ENCODE measurements around the gene PLLP.

PLLP gene

GRCh38 chr16:57307365-57307764 lies 22.9 kb upstream of the PLLP start:
- FAIRE-seq (no peak), DNase-seq (ENCODE audit: insufficient read length, low spot score) (no peak)
- TF ChIP-seq, protein P1, sequence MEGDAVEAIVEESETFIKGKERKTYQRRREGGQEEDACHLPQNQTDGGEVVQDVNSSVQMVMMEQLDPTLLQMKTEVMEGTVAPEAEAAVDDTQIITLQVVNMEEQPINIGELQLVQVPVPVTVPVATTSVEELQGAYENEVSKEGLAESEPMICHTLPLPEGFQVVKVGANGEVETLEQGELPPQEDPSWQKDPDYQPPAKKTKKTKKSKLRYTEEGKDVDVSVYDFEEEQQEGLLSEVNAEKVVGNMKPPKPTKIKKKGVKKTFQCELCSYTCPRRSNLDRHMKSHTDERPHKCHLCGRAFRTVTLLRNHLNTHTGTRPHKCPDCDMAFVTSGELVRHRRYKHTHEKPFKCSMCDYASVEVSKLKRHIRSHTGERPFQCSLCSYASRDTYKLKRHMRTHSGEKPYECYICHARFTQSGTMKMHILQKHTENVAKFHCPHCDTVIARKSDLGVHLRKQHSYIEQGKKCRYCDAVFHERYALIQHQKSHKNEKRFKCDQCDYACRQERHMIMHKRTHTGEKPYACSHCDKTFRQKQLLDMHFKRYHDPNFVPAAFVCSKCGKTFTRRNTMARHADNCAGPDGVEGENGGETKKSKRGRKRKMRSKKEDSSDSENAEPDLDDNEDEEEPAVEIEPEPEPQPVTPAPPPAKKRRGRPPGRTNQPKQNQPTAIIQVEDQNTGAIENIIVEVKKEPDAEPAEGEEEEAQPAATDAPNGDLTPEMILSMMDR (IDR thresholded peaks at IDR 0.05; ENCODE audit: insufficient read depth, missing control alignments) = no peak

GRCh38 chr16:57306676-57307341 lies 22.3 kb upstream of the PLLP start:
- no peak for DNase-seq (ENCODE audit: insufficient read length, low spot score)
- TF ChIP-seq, protein P1 (IDR thresholded peaks at IDR 0.05; ENCODE audit: insufficient read depth, missing control alignments) = no peak
- FAIRE-seq = no peak

- DNase-seq (ENCODE audit: insufficient read length, low spot score) = no peak
- TF ChIP-seq, protein P1 (IDR thresholded peaks at IDR 0.05; ENCODE audit: insufficient read depth, missing control alignments) = no peak
- FAIRE-seq = no peak
Measured at GRCh38 chr16:57305159-57305811, 20.8 kb upstream of the PLLP start.

GRCh38 chr16:57304169-57305061 lies 19.9 kb upstream of the PLLP start:
- DNase-seq (ENCODE audit: insufficient read length, low spot score) (no peak), FAIRE-seq (no peak)
- TF ChIP-seq, protein P1 (IDR thresholded peaks at IDR 0.05; ENCODE audit: insufficient read depth, missing control alignments) = no peak

- DNase-seq (ENCODE audit: insufficient read length, low spot score) (no peak), FAIRE-seq (no peak)
- TF ChIP-seq, protein P1 (IDR thresholded peaks at IDR 0.05; ENCODE audit: insufficient read depth, missing control alignments) = no peak
Measured at GRCh38 chr16:57303910-57304168, 19.4 kb upstream of the PLLP start.

DNA sequence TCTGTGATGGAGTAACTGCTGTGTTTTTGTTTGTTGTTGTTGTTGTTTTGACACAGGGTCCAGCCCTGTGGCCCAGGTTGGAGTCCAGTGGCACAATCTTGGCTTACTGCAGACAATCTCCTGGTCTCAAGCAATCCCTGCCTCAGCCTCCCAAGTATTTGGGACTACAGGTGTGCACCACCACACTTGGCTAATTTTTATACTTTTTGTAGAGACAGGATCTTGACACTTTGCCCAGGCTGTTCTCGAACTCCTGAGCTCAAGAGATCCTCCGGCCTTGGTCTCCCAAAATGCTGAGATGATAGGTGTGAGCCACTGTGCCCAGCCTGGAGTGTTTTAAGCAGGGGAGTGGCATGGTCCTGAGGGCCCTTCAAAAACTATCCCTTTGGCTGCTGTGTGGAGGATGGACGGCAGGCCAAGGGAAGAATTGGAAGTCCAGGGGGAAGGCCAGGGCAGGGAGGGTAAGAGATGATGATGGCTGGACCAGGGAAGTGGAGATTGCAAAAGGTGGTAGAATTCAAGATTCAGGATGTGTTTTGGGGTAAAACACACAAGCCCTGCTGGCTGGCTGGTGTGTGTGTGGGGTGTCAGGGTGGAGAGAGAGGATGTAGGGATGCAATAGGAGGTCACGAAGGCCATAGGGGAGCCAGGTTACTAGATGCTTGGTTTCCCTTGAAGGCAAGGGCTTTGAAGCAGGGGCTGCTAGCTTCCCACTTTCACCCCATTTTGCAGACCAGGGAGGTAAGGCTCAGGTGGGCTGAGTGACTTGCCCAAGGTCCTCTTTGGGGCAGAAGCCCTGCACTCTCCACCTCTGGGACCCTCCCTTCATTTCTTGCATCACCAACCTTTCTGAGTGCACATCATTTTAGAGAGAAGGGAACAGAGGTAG lies 18.8 kb upstream of the PLLP start:
- FAIRE-seq (no peak), DNase-seq (ENCODE audit: insufficient read length, low spot score) (no peak)
- TF ChIP-seq, protein P1 (IDR thresholded peaks at IDR 0.05; ENCODE audit: insufficient read depth, missing control alignments) = no peak
